Ramos (cell line): ENCODE measurements around the gene TP53I11.

Experiments
- in situ Hi-C: fragments of 300-500 bp; cut with MboI; formaldehyde crosslinking; loops from one replicate; pipeline ENCODE4 v1.14.3; 2022; ENCODE audit warnings: low sequenced_read_pairs; ENCODE audit not compliant: unreplicated experiment

TP53I11 gene

GRCh38 chr11:44942029-44942955 is 8.4 kb downstream of the TP53I11 start:
- in situ Hi-C loops: no loop called here

GRCh38 chr11:44941259-44942021 is 9.2 kb downstream of the TP53I11 start:
- in situ Hi-C loops: no loop called here

- in situ Hi-C loops: no loop called here
These were observed 9.8 kb downstream of the TP53I11 start for GRCh38 chr11:44940835-44941234.

GRCh38 chr11:44940404-44940803 is 10.3 kb downstream of the TP53I11 start:
- in situ Hi-C loops: no loop called here

GRCh38 chr11:44939673-44940395 is 10.8 kb downstream of the TP53I11 start:
- in situ Hi-C loops: loop anchor here (10.0 kb wide), 1 partner anchor 385 kb away; no protein-coding TSS in a partner anchor

- in situ Hi-C loops: loop anchor here (10.0 kb wide), 1 partner anchor 387 kb away; no protein-coding TSS in a partner anchor
These were observed 12.5 kb downstream of the TP53I11 start for GRCh38 chr11:44938066-44938691.

- in situ Hi-C loops: loop anchor here (10.0 kb wide), 1 partner anchor 388 kb away; no protein-coding TSS in a partner anchor
These were observed 13.6 kb downstream of the TP53I11 start for GRCh38 chr11:44936951-44937543.

GRCh38 chr11:44936525-44936924 is 14.2 kb downstream of the TP53I11 start:
- in situ Hi-C loops: loop anchor here (10.0 kb wide), 1 partner anchor 388 kb away; no protein-coding TSS in a partner anchor

- in situ Hi-C loops: loop anchor here (10.0 kb wide), 1 partner anchor 390 kb away; no protein-coding TSS in a partner anchor
These were observed 15.9 kb downstream of the TP53I11 start for GRCh38 chr11:44934735-44935250.

GRCh38 chr11:44934110-44934509 is 16.6 kb downstream of the TP53I11 start:
- in situ Hi-C loops: loop anchor here (10.0 kb wide), 1 partner anchor 391 kb away; no protein-coding TSS in a partner anchor

GRCh38 chr11:44931466-44931865 is 19.2 kb downstream of the TP53I11 start:
- in situ Hi-C loops: loop anchor here (10.0 kb wide), 1 partner anchor 393 kb away; no protein-coding TSS in a partner anchor

- in situ Hi-C loops: loop anchor here (10.0 kb wide), 1 partner anchor 394 kb away; no protein-coding TSS in a partner anchor
These were observed 19.9 kb downstream of the TP53I11 start for GRCh38 chr11:44930588-44931302.

GRCh38 chr11:44928816-44929215 is 21.9 kb downstream of the TP53I11 start:
- in situ Hi-C loops: loop anchor here (5.0 kb wide), 1 partner anchor 178 kb away; no protein-coding TSS in a partner anchor

GRCh38 chr11:44928144-44928543 is 22.5 kb downstream of the TP53I11 start:
- in situ Hi-C loops: loop anchor here (5.0 kb wide), 1 partner anchor 179 kb away; no protein-coding TSS in a partner anchor

- in situ Hi-C loops: loop anchor here (5.0 kb wide), 1 partner anchor 180 kb away; no protein-coding TSS in a partner anchor
These were observed 23.5 kb downstream of the TP53I11 start for GRCh38 chr11:44927174-44927661.

GRCh38 chr11:44926036-44926435 is 24.6 kb downstream of the TP53I11 start:
- in situ Hi-C loops: loop anchor here (5.0 kb wide), 1 partner anchor 181 kb away; no protein-coding TSS in a partner anchor

GRCh38 chr11:44923806-44924205 is 26.9 kb downstream of the TP53I11 start:
- in situ Hi-C loops: no loop called here

GRCh38 chr11:44923115-44923514 is 27.6 kb downstream of the TP53I11 start:
- in situ Hi-C loops: no loop called here
